GM12864 (cell line): ENCODE results near the gene SLC41A3.
"Not testable (repeated sequence)": the region's sequence is repeated elsewhere in the genome, so short reads cannot be mapped to it uniquely, and the experiment has no call there.

Source experiments
- DNase-seq: peaks from one replicate; pipeline ENCODE4 v3.0.0-alpha.2; 2011; ENCODE audit warnings: low read depth
- H3K4me3 ChIP-seq: 2 replicates; pipeline ENCODE4 v1.5.1; 2011; ENCODE audit warnings: mild to moderate bottlenecking, low read depth, low read length, control low read depth
- CTCF ChIP-seq: IDR thresholded peaks from 2 replicates; pipeline ENCODE4 v1.5.1; 2011; ENCODE audit warnings: low read depth, mild to moderate bottlenecking, moderate library complexity, low read length, control low read depth, inconsistent platforms; ENCODE audit errors: missing control alignments

SLC41A3 gene

DNA sequence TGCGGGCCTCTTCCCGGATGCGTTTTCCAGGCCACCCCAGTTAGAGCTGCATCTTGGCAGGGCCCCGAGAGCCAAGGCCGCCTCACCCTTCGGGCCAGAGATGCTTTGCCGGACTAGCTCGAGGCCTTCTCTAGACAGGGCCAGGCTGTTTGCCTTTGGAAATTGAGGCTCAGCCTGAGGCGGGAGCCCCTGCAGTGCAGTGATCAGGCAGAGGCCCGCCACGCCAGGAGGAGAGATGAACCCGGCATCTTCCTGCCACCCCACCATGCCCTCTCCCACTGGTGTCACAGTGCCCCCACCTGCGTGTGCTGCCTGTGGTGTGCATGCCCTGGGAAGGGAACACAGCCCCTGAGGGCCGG is 123.9 kb downstream of the SLC41A3 start:
- no peak for TF ChIP-seq CTCF
- DNase-seq = no peak
- H3K4me3 ChIP-seq = no peak overlapping the region

GRCh38 chr3:125959317-125960065 is 124.4 kb downstream of the SLC41A3 start:
- H3K4me3 ChIP-seq = no peak overlapping the region
- TF ChIP-seq CTCF = no peak
- no peak for DNase-seq

DNA sequence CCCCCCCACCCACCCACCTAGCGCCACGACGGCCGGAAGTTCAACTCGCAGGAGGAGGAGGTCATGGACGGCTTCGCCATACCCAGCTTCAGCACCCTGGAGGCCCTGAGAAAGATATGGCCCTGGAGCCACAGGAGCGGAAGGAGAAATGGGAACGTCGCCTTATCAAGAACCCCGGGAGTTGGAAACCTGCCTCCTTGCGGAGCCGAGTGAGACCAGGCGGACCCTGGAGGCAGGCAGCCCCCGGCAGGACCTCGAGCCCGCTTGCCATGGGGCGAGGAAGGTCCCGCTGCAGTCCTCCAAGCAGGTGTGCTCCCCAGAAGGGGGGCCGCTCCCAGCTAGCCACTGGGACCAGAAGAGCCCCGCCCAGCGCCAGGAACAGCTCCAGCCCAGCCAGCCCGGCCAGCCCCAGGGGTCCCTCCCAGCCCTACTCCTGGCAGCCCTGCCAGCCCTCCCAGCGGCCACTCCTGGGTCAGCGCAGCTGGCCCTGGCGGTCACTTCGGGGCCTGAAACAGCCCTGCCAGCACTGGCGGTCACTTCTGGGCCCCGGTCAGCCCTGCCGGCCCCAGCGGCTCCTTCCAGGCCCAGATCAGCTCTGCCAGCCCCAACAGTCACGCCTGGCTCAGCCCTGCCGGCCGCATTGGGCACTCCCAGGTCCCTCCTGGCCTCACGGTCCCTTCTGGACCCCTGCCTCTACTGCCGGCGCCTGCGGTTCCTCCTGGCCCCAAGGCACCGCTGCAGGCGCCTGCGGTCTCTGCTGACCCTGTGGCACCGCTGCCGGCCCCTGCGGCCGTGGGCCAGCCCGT is 125.2 kb downstream of the SLC41A3 start:
- TF ChIP-seq CTCF = no peak
- no peak for DNase-seq
- no peak overlapping the region for H3K4me3 ChIP-seq

DNA sequence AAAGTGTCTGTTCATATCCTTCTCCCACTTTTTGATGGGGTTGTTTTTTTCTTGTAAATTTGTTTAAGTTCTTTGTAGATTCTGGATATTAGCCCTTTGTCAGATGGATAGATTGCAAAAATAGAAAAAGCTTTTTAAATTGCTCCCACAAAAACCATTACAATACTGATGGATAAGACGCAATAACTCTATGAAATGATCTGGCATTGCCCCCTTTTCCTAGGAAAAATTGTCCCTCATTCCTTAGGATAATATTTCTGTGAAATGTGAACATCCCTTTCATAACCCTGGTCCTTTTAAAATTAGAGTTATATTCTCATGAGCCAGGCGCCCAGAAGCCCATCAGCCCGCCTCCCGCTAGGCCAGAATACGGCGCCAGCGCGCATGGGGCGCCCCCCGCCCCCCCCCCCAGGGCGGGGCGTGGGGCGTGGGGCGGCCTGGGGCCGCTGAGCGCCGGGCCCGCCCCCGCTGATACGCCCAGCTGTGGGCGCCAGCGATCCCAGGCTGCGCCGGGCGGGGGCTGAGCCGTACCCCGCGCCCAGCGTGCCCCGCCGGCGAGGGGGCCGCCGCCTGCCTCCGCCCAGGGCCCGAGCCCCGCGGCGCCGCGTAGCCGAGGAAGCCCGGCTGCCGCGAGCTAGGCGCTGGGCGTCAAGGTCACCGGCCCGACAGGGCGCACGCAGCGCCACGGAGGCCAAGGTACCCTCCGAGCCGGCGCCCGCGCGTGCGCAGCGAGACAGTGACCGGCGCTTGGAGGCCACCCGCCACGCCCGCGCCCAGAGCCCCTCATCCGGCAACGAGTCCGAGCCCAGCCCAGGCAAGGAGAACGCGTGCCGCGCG is 126.0 kb downstream of the SLC41A3 start:
- no peak overlapping the region for H3K4me3 ChIP-seq
- no peak for DNase-seq
- no peak for TF ChIP-seq CTCF

GRCh38 chr3:125957020-125957419 is 126.9 kb downstream of the SLC41A3 start:
- not testable (repeated sequence) for H3K4me3 ChIP-seq, DNase-seq
